HG03520 (cell line): Measurements from ENCODE around the gene NBEAL1.
"Not testable (repeated sequence)": the region's sequence is repeated elsewhere in the genome, so short reads cannot be mapped to it uniquely, and the experiment has no call there.

Experiments
- ATAC-seq: cut with Tn5 transposase; IDR thresholded peaks from one replicate; pipeline ENCODE4 v1.9.1; 2021; ENCODE audit warnings: mild to moderate bottlenecking, moderate library complexity; ENCODE audit not compliant: unreplicated experiment

NBEAL1 gene

GRCh38 chr2:203105996-203106395 lies 91.3 kb downstream of the NBEAL1 start:
- no peak for ATAC-seq

GRCh38 chr2:203110496-203110895 lies 95.8 kb downstream of the NBEAL1 start:
- ATAC-seq, result not testable (repeated sequence)

GRCh38 chr2:203112342-203112741 lies 97.7 kb downstream of the NBEAL1 start:
- no peak for ATAC-seq

GRCh38 chr2:203115201-203115700 lies 100.6 kb downstream of the NBEAL1 start:
- not testable (repeated sequence) for ATAC-seq

GRCh38 chr2:203122317-203122986 lies 107.8 kb downstream of the NBEAL1 start:
- ATAC-seq, result no peak

- no peak for ATAC-seq
These were observed 112.3 kb downstream of the NBEAL1 start for GRCh38 chr2:203126996-203127395.

GRCh38 chr2:203135105-203135504 lies 120.4 kb downstream of the NBEAL1 start:
- no peak for ATAC-seq

GRCh38 chr2:203143391-203143790 lies 128.7 kb downstream of the NBEAL1 start:
- ATAC-seq, result no peak

GRCh38 chr2:203149194-203149593 lies 134.5 kb downstream of the NBEAL1 start:
- no peak for ATAC-seq

- ATAC-seq, result no peak
These were observed 140.7 kb downstream of the NBEAL1 start for GRCh38 chr2:203155406-203155805.

- ATAC-seq, result not testable (repeated sequence)
These were observed 148.0 kb downstream of the NBEAL1 start for GRCh38 chr2:203162722-203163121.

GRCh38 chr2:203164311-203164935 lies 149.7 kb downstream of the NBEAL1 start:
- ATAC-seq, result no peak

- no peak for ATAC-seq
These were observed 153.1 kb downstream of the NBEAL1 start for GRCh38 chr2:203167751-203168150.

- ATAC-seq, result no peak
These were observed 155.8 kb downstream of the NBEAL1 start for GRCh38 chr2:203170502-203170901.

- ATAC-seq, result no peak
These were observed 160.7 kb downstream of the NBEAL1 start for GRCh38 chr2:203175371-203175770.

- ATAC-seq, result no peak
These were observed 162.7 kb downstream of the NBEAL1 start for GRCh38 chr2:203177361-203177760.

GRCh38 chr2:203185864-203186263 lies 171.2 kb downstream of the NBEAL1 start:
- no peak for ATAC-seq

GRCh38 chr2:203190547-203190946 lies 175.9 kb downstream of the NBEAL1 start:
- not testable (repeated sequence) for ATAC-seq

- ATAC-seq, result not testable (repeated sequence)
These were observed 176.4 kb downstream of the NBEAL1 start for GRCh38 chr2:203191026-203191425.

GRCh38 chr2:203191961-203192360 lies 177.3 kb downstream of the NBEAL1 start:
- ATAC-seq, result no peak

- no peak for ATAC-seq
These were observed 180.8 kb downstream of the NBEAL1 start for GRCh38 chr2:203195331-203196036.

- no peak for ATAC-seq
These were observed 186.2 kb downstream of the NBEAL1 start for GRCh38 chr2:203200866-203201265.
